Astrocyte (in vitro differentiated cells and primary cell): ENCODE measurements around the gene UVSSA. TPM values are rescaled to one million over a fixed set of nuclear protein-coding genes. Genes with fewer than 3 reads are reported as not detected.

Experiments
- DNase-seq: peaks from one replicate; pipeline ENCODE4 v3.0.0-alpha.2; 2010; ENCODE audit warnings: low read depth
- FAIRE-seq: peaks from 2 replicates; lab custom pipeline; 2011; peaks lifted over from hg19 to GRCh38; lab: Jason Lieb, UNC
- H2AFZ ChIP-seq: 2 replicates; pipeline ENCODE4 v1.6.0; 2012; ENCODE audit warnings: low read depth, low read length, inconsistent platforms
- H3K27ac ChIP-seq: 2 replicates; pipeline ENCODE4 v1.5.1; 2011; ENCODE audit warnings: low read depth, low read length, inconsistent platforms
- H3K27me3 ChIP-seq: 2 replicates; pipeline ENCODE4 v1.6.0; 2011; ENCODE audit warnings: low read length, inconsistent platforms; ENCODE audit not compliant: insufficient read depth
- H3K36me3 ChIP-seq: 2 replicates; pipeline ENCODE4 v1.5.1; 2011; ENCODE audit warnings: low read length, inconsistent platforms; ENCODE audit not compliant: insufficient read depth
- H3K4me1 ChIP-seq: 2 replicates; pipeline ENCODE4 v1.5.1; 2011; ENCODE audit warnings: low read length, inconsistent platforms; ENCODE audit not compliant: insufficient read depth
- H3K4me2 ChIP-seq: 2 replicates; pipeline ENCODE4 v1.6.0; 2012; ENCODE audit warnings: low read length, inconsistent platforms
- H3K4me3 ChIP-seq: 2 replicates; pipeline ENCODE4 v1.5.1; 2011; ENCODE audit warnings: low read depth, mild to moderate bottlenecking, low read length, inconsistent platforms; ENCODE audit not compliant: insufficient read depth
- H3K79me2 ChIP-seq: 2 replicates; pipeline ENCODE4 v1.6.0; 2012; ENCODE audit warnings: mild to moderate bottlenecking, low read length, inconsistent platforms; ENCODE audit not compliant: insufficient read depth
- H3K9ac ChIP-seq: 2 replicates; pipeline ENCODE4 v1.6.0; 2012; ENCODE audit warnings: mild to moderate bottlenecking, low read length, inconsistent platforms
- H3K9me3 ChIP-seq: 2 replicates; pipeline ENCODE4 v1.5.1; 2012; ENCODE audit warnings: low read depth, mild to moderate bottlenecking, low read length, inconsistent platforms; ENCODE audit not compliant: insufficient read depth
- H4K20me1 ChIP-seq: 2 replicates; pipeline ENCODE4 v1.6.0; 2012; ENCODE audit warnings: low read length, inconsistent platforms; ENCODE audit not compliant: insufficient read depth
- H3K27ac Mint-ChIP-seq: one replicate; pipeline ENCODE4 v1.8.0; 2021; ENCODE audit warnings: mild to moderate bottlenecking, mixed read lengths; ENCODE audit not compliant: unreplicated experiment
- H3K27me3 Mint-ChIP-seq: one replicate; pipeline ENCODE4 v1.8.0; 2021; ENCODE audit warnings: low read depth, mixed read lengths; ENCODE audit not compliant: unreplicated experiment
- H3K36me3 Mint-ChIP-seq: one replicate; pipeline ENCODE4 v1.8.0; 2021; ENCODE audit warnings: low read depth, mixed read lengths; ENCODE audit not compliant: unreplicated experiment
- H3K4me1 Mint-ChIP-seq: one replicate; pipeline ENCODE4 v1.8.0; 2021; ENCODE audit warnings: low read depth, mixed read lengths; ENCODE audit not compliant: unreplicated experiment
- H3K4me3 Mint-ChIP-seq: one replicate; pipeline ENCODE4 v1.8.0; 2021; ENCODE audit warnings: mild to moderate bottlenecking, moderate library complexity, mixed read lengths; ENCODE audit not compliant: unreplicated experiment
- H3K9me3 Mint-ChIP-seq: one replicate; pipeline ENCODE4 v1.8.0; 2021; ENCODE audit warnings: mild to moderate bottlenecking, mixed read lengths; ENCODE audit not compliant: unreplicated experiment
- EZH2 ChIP-seq: IDR thresholded peaks from 2 replicates; pipeline ENCODE4 v1.6.1; 2012; ENCODE audit warnings: mild to moderate bottlenecking, low read length, inconsistent platforms; ENCODE audit not compliant: insufficient read depth
- total RNA-seq: library from RNA; stranded (reverse); gene quantifications from 2 replicates; pipeline ENCODE4 v1.2.1, GENCODE V29; 2021
- TF ChIP-seq, protein P1 (sequence below): IDR thresholded peaks from 2 replicates; pipeline ENCODE4 v1.5.1; 2011; ENCODE audit warnings: low read depth, mild to moderate bottlenecking, inconsistent platforms, low read length, moderate library complexity; ENCODE audit not compliant: insufficient read depth

The UVSSA gene
- total RNA-seq, 1 donor from 2014 or later = 14.8 TPM

DNA sequence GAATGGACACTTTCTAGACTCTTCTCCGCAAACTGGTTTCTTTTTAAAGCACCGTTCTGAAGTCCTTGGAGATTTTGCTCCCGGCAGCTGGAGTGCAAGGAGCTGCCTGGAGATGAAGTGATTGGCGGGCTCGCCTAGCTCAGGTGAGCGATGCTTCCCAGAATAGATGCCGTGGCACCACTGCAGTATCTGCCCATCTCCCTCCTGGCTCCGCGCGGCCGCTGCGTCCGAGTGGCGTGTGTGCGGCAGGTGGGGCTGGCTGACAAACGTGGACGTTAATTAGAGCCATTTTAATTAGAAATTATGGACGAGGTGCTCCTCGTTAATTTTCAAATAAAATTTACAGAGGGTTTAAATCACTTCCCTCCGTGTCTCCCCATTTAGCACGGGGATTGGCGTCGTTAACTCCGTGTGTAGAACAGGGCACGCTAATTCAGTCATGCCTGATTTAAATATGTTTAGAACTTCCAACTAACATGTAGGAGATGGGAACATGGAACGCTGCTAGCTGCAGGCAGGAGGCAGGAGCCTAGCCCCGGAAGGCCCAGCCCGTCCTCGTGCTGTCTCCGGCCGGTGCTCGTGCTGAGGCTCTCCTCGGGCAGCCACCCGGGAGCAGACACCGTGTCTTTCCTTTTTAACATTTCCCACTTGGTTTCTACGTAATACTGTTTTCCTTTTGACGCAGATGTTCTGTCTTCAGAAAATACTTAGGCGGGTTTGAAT, 11.6 kb downstream of the UVSSA start:
- Mint-ChIP-seq H3K36me3 (peaks cover 17% of the 10 kb centered on the region), H3K27ac (no peak overlapping the region), H3K4me3 (no peak overlapping the region), H3K9me3 (no peaks in the 10 kb centered on the region), H3K27me3 (no peaks in the 10 kb centered on the region), H3K4me1 (peaks cover 3% of the 10 kb centered on the region)
- no peak overlapping the region for H2AFZ ChIP-seq
- no peaks in the 10 kb centered on the region for H3K36me3 ChIP-seq
- no peak overlapping the region for H3K4me3 ChIP-seq
- H3K9me3 ChIP-seq = no peaks in the 10 kb centered on the region
- FAIRE-seq = no peak
- DNase-seq = no peak
- H3K9ac ChIP-seq = no peak overlapping the region
- TF ChIP-seq, protein P1, sequence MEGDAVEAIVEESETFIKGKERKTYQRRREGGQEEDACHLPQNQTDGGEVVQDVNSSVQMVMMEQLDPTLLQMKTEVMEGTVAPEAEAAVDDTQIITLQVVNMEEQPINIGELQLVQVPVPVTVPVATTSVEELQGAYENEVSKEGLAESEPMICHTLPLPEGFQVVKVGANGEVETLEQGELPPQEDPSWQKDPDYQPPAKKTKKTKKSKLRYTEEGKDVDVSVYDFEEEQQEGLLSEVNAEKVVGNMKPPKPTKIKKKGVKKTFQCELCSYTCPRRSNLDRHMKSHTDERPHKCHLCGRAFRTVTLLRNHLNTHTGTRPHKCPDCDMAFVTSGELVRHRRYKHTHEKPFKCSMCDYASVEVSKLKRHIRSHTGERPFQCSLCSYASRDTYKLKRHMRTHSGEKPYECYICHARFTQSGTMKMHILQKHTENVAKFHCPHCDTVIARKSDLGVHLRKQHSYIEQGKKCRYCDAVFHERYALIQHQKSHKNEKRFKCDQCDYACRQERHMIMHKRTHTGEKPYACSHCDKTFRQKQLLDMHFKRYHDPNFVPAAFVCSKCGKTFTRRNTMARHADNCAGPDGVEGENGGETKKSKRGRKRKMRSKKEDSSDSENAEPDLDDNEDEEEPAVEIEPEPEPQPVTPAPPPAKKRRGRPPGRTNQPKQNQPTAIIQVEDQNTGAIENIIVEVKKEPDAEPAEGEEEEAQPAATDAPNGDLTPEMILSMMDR = no peak
- no peak for TF ChIP-seq EZH2
- H3K27me3 ChIP-seq = no peaks in the 10 kb centered on the region
- no peaks in the 10 kb centered on the region for H3K79me2 ChIP-seq
- peaks cover 4% of the 10 kb centered on the region for H3K4me1 ChIP-seq
- peaks cover 4% of the 10 kb centered on the region for H4K20me1 ChIP-seq
- no peak overlapping the region for H3K4me2 ChIP-seq
- H3K27ac ChIP-seq = no peak overlapping the region

DNA sequence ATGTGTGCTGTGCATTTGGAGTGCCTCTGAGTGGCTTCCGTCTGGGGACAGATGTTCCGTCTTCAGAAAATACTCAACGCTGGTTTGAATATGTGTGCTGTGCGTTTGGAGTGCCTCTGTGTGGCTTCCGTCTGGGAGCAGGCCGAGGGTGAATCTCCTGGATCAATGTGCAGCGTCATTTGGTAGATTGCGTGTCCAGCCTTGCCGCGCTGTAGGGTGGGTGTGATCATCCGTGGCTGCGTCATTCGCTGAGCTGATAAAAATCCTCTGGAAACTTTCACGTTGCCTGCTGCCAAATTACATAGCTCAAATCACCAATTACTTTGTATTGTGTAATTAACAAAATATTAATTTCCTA, 12.1 kb downstream of the UVSSA start:
- Mint-ChIP-seq H3K36me3 (peaks cover 17% of the 10 kb centered on the region), H3K27me3 (no peaks in the 10 kb centered on the region), H3K4me3 (no peak overlapping the region), H3K4me1 (peaks cover 3% of the 10 kb centered on the region), H3K9me3 (no peaks in the 10 kb centered on the region), H3K27ac (no peak overlapping the region)
- no peak overlapping the region for H3K27ac ChIP-seq
- H3K4me3 ChIP-seq = no peak overlapping the region
- peaks cover 4% of the 10 kb centered on the region for H4K20me1 ChIP-seq
- no peak overlapping the region for H3K9ac ChIP-seq
- no peak for DNase-seq
- H3K79me2 ChIP-seq = no peaks in the 10 kb centered on the region
- H3K4me2 ChIP-seq = no peak overlapping the region
- no peak for FAIRE-seq
- TF ChIP-seq, protein P1 = no peak
- TF ChIP-seq EZH2 = no peak
- H3K36me3 ChIP-seq = no peaks in the 10 kb centered on the region
- no peaks in the 10 kb centered on the region for H3K27me3 ChIP-seq
- H3K9me3 ChIP-seq = no peaks in the 10 kb centered on the region
- H2AFZ ChIP-seq = no peak overlapping the region
- H3K4me1 ChIP-seq = peaks cover 4% of the 10 kb centered on the region

DNA sequence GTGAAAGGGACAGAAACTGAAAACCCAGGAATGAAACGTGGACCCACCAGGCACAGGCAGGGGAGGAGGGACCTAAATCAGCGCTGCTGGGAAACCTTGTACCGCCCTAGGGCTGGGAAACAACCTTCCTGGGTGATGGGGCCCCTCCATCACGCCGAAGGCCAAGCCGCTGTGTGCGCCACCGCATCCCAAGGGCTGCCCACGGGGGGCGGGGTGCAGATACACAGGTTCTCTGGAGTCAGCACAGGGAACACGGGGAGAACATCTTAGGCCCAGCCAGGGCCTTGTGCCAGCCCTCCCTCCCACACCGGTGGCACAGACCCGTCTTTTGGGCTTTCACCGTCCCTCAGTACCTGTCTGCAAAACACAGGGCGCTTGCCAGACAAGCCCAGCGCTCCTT, 13.0 kb downstream of the UVSSA start:
- DNase-seq = no peak
- H3K9me3 Mint-ChIP-seq = no peaks in the 10 kb centered on the region

More for the DNA sequence above, 13.0 kb downstream of the UVSSA start:
- no peak overlapping the region for H3K27ac ChIP-seq
- Mint-ChIP-seq H3K27me3 (no peaks in the 10 kb centered on the region), H3K36me3 (peaks cover 15% of the 10 kb centered on the region), H3K4me1 (peaks cover 3% of the 10 kb centered on the region), H3K27ac (no peak overlapping the region), H3K4me3 (no peak overlapping the region)
- H3K4me3 ChIP-seq = no peak overlapping the region
- no peaks in the 10 kb centered on the region for H3K9me3 ChIP-seq
- H3K27me3 ChIP-seq = no peaks in the 10 kb centered on the region
- no peaks in the 10 kb centered on the region for H3K36me3 ChIP-seq
- H3K9ac ChIP-seq = no peak overlapping the region
- TF ChIP-seq, protein P1 = no peak
- no peak for TF ChIP-seq EZH2
- no peak for FAIRE-seq
- no peak overlapping the region for H2AFZ ChIP-seq
- no peaks in the 10 kb centered on the region for H3K79me2 ChIP-seq
- H4K20me1 ChIP-seq = peaks cover 4% of the 10 kb centered on the region
- peaks cover 4% of the 10 kb centered on the region for H3K4me1 ChIP-seq
- H3K4me2 ChIP-seq = peak overlapping the region; percentile 11
